K562 (cell line): ENCODE results near the gene TNPO3. TPM values are rescaled to one million over a fixed set of nuclear protein-coding genes. Genes with fewer than 3 reads are reported as not detected.

ENCODE experiments used
- CBFA2T2 ChIP-seq: fragments of 450-650 bp; conservative IDR thresholded peaks from 2 replicates; pipeline ENCODE4 v1.6.1; 2017; ENCODE audit warnings: mild to moderate bottlenecking
- CREBBP ChIP-seq: IDR thresholded peaks from one replicate; pipeline ENCODE4 v1.6.1; 2012; ENCODE audit warnings: low read depth, mild to moderate bottlenecking, control low read depth, inconsistent platforms, low read length
- EGR1 ChIP-seq: fragments of 450-650 bp; conservative IDR thresholded peaks from 2 replicates; pipeline ENCODE4 v1.6.1; 2017; ENCODE audit warnings: mild to moderate bottlenecking
- FOXA3 ChIP-seq, 2 experiments: fragments of 450-650 bp in 1 of 2; sonication (generic) in 1 of 2; formaldehyde crosslinking; IDR thresholded peaks in 1 of 2; conservative IDR thresholded peaks in 1 of 2; 2 replicates each; pipeline versions ENCODE4 v1.4.0 to v1.8.0; 2020 to 2022; ENCODE audit warnings: mild to moderate bottlenecking in 2 of 2, missing genetic modification reagents in 1 of 2
- KDM4B ChIP-seq, 2 experiments: fragments of 450-650 bp in 1 of 2; sonication (generic) in 1 of 2; IDR thresholded peaks; 2 replicates each; pipeline ENCODE4 v1.6.1; 2016 to 2017; ENCODE audit warnings: borderline replicate concordance in 2 of 2, antibody characterized with exemption in 1 of 2, low read depth in 1 of 2, mild to moderate bottlenecking in 1 of 2
- MTA2 ChIP-seq: fragments of 450-650 bp; IDR thresholded peaks from 2 replicates; pipeline ENCODE4 v1.6.1; 2016; ENCODE audit warnings: low read depth
- NFYB ChIP-seq: IDR thresholded peaks from 2 replicates; pipeline ENCODE4 v1.6.1; 2011; ENCODE audit warnings: mild to moderate bottlenecking, moderate library complexity; ENCODE audit not compliant: insufficient read length; ENCODE audit errors: extremely low read depth
- PML ChIP-seq: IDR thresholded peaks from 2 replicates; pipeline ENCODE4 v1.6.1; 2012; ENCODE audit warnings: low read length, inconsistent platforms
- PTTG1 ChIP-seq: fragments of 450-650 bp; IDR thresholded peaks from 2 replicates; pipeline ENCODE4 v1.6.1; 2016; ENCODE audit warnings: low read depth, mild to moderate bottlenecking, missing genetic modification characterization, missing compliant biosample characterization
- RFX5 ChIP-seq: IDR thresholded peaks from 2 replicates; pipeline ENCODE4 v1.6.1; 2011; ENCODE audit warnings: low read depth, mild to moderate bottlenecking, improper control_type of control experiment, low read length
- TCF3 ChIP-seq: sonication (generic); formaldehyde crosslinking; IDR thresholded peaks from 2 replicates; pipeline ENCODE4 v1.4.0; 2020; ENCODE audit warnings: mild to moderate bottlenecking, missing genetic modification reagents
- TCF7 ChIP-seq: sonication (generic); IDR thresholded peaks from 2 replicates; pipeline ENCODE4 v1.6.1; 2016; ENCODE audit warnings: antibody characterized with exemption, borderline replicate concordance
- TCFL5 ChIP-seq: fragments of 250-450 bp; sonication (Bioruptor Pico); conservative IDR thresholded peaks from 2 replicates; pipeline ENCODE4 v1.6.1; 2021; ENCODE audit warnings: mild to moderate bottlenecking, moderate library complexity, matching md5 sums
- ZNF766 ChIP-seq: fragments of 200-800 bp; sonication (Bioruptor generic); conservative IDR thresholded peaks from 2 replicates; pipeline ENCODE4 v1.6.1; 2016; ENCODE audit warnings: missing genetic modification characterization, missing compliant biosample characterization
- polyA plus RNA-seq, 8 experiments: library from polyadenylated mRNA; depleted of rRNA in 4 of 8; stranded (reverse) in 5 of 8; unstranded in 3 of 8; fragments of >200 nt; fragmentation: Nextera tagmentation in 2 of 8; fragmentation: Illumina TruSeq in 1 of 8; extraction: Ambion mirVana in 2 of 8; extraction: Trizol in 1 of 8; gene quantifications; 2 replicates each; pipeline versions ENCODE4 v1.2.1 to v1.2.3, GENCODE V29; 2011 to 2014; ENCODE audit warnings: inconsistent platforms in 1 of 8, missing spikeins in 1 of 8
- total RNA-seq, 7 experiments: library from RNA; depleted of rRNA in 6 of 7; stranded (reverse); fragments of >200 nt in 6 of 7; fragmentation: Illumina TruSeq in 2 of 7; extraction: Trizol in 2 of 7; gene quantifications; 2 replicates each; pipeline versions ENCODE4 v1.2.1 to v1.2.3, GENCODE V29; 2011 to 2021; ENCODE audit warnings: low replicate concordance in 1 of 7
- TF ChIP-seq, protein P1 (sequence below): conservative IDR thresholded peaks from 2 replicates; pipeline ENCODE4 v1.6.1; 2011; ENCODE audit warnings: low read depth, mild to moderate bottlenecking, low read length; ENCODE audit not compliant: control insufficient read depth
- TF ChIP-seq, protein P2 (sequence below), 2 experiments: fragments of 450-650 bp; formaldehyde crosslinking in 1 of 2; IDR thresholded peaks; 2 replicates each; pipeline versions ENCODE4 v1.4.0 to v1.6.1; 2014 to 2020; ENCODE audit warnings: mild to moderate bottlenecking in 2 of 2, borderline replicate concordance in 1 of 2, low read depth in 1 of 2

The TNPO3 gene
- total and polyA plus RNA-seq, 9 of the 15 experiments (the other 6 are each of a cell fraction or from before 2014, with no cell fraction given), result 35.8 to 125 (median 110) TPM

DNA sequence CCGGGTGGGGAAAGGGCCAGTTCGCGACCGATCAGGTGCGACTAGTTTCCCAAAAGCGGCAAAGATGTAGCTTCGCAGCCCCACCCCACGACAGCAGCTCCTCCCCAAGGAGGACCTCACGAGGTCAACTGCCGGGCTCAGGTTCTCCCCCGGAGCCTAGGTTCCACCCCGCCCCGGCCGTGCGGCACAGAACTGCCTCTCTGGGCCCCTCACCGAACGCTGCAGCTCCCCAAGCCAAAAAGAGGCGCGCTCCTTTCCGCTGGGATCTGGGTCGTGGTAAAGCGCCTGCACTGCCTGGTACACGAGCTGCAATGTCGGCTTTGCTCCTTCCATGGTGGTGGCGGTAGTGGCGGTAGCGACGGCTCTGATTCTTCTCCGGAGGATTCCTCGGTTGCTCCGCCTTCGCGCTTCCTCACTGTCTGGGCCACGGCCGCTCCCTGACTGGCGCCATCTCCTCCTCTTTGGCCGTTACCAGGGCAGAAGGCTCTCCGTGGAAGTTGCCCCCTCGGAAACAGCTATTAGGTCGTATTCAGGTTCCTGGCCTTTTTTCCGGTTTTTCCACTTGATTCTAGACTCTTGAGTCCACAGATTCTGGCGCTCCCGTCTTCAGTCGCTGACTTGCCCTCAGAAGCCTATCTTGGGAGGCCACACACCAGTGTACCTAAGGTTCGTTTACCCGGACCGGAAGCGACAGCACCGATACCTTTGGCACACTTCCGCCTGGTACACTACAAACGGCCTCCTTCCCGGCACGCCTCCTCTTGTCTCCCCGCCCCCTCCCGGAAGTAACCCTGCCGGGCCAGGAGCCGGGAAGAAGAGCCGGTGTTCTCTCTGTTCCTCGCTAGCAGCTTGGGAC is at the start of gene TNPO3 (continued):
- TF ChIP-seq PTTG1 (no peak), PML (peak; percentile 89; the same call in 1 of the 2 replicates), TCF7 (peak; percentile 63), NFYB (no peak), TCFL5 (CRISPR knock-in tag) (0 out of 2 replicates have a peak, but pooled peaks have one; percentile 64), EGR1 (peak; percentile 79), TCF3 (CRISPR knock-in tag) (no peak; the same call in 1 of the 2 replicates), KDM4B (IDR thresholded peaks at IDR 0.05; ENCODE audit: borderline replicate concordance in 2 of 2, low read depth in 1 of 2) (peak in 1 of 2 experiments; percentile 74; a peak in 2 of 4 replicates), RFX5 (peak; percentile 4; the same call in 1 of the 2 replicates), CBFA2T2 (no peak), ZNF766 (CRISPR knock-in tag) (peak; percentile 81; the same call in 1 of the 2 replicates), CREBBP (no peak), MTA2 (no peak; the same call in 1 of the 2 replicates), FOXA3 (CRISPR knock-in tag; conservative IDR thresholded peaks at IDR 0.05 in 1 of 2, IDR thresholded peaks at IDR 0.05 in 1 of 2) (peak; percentile 36 to 69; a peak in 3 of 4 replicates)
- TF ChIP-seq, protein P1, sequence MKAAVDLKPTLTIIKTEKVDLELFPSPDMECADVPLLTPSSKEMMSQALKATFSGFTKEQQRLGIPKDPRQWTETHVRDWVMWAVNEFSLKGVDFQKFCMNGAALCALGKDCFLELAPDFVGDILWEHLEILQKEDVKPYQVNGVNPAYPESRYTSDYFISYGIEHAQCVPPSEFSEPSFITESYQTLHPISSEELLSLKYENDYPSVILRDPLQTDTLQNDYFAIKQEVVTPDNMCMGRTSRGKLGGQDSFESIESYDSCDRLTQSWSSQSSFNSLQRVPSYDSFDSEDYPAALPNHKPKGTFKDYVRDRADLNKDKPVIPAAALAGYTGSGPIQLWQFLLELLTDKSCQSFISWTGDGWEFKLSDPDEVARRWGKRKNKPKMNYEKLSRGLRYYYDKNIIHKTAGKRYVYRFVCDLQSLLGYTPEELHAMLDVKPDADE, result peak; percentile 58; the same call in 1 of the 2 replicates
- TF ChIP-seq, protein P2, sequence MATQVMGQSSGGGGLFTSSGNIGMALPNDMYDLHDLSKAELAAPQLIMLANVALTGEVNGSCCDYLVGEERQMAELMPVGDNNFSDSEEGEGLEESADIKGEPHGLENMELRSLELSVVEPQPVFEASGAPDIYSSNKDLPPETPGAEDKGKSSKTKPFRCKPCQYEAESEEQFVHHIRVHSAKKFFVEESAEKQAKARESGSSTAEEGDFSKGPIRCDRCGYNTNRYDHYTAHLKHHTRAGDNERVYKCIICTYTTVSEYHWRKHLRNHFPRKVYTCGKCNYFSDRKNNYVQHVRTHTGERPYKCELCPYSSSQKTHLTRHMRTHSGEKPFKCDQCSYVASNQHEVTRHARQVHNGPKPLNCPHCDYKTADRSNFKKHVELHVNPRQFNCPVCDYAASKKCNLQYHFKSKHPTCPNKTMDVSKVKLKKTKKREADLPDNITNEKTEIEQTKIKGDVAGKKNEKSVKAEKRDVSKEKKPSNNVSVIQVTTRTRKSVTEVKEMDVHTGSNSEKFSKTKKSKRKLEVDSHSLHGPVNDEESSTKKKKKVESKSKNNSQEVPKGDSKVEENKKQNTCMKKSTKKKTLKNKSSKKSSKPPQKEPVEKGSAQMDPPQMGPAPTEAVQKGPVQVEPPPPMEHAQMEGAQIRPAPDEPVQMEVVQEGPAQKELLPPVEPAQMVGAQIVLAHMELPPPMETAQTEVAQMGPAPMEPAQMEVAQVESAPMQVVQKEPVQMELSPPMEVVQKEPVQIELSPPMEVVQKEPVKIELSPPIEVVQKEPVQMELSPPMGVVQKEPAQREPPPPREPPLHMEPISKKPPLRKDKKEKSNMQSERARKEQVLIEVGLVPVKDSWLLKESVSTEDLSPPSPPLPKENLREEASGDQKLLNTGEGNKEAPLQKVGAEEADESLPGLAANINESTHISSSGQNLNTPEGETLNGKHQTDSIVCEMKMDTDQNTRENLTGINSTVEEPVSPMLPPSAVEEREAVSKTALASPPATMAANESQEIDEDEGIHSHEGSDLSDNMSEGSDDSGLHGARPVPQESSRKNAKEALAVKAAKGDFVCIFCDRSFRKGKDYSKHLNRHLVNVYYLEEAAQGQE (IDR thresholded peaks at IDR 0.05; ENCODE audit: borderline replicate concordance), result no peak
- TF ChIP-seq, protein P2 (CRISPR knock-in tag; IDR thresholded peaks at IDR 0.05; ENCODE audit: low read depth), result peak; percentile 80
